Ascending aorta (tissue), 2 donors: ENCODE results near the gene MYH14. TPM values are rescaled to one million over a fixed set of nuclear protein-coding genes. Genes with fewer than 3 reads are reported as not detected.

Source experiments
- DNase-seq, 2 donors: peaks; one replicate each; pipeline ENCODE4 v3.0.0-alpha.2; 2019; ENCODE audit warnings: low spot score in 2 of 2
- H3K27ac ChIP-seq, 2 donors: fragments of 200-600 bp; sonication (generic); one replicate each; pipeline ENCODE4 v1.5.1; 2016 to 2017; ENCODE audit warnings: mild to moderate bottlenecking in 1 of 2
- H3K27me3 ChIP-seq: fragments of 200-600 bp; sonication (generic); one replicate; pipeline ENCODE4 v1.5.1; 2017
- H3K36me3 ChIP-seq, 2 donors: fragments of 200-600 bp; sonication (generic); one replicate each; pipeline ENCODE4 v1.5.1; 2016
- H3K4me1 ChIP-seq, 2 donors: fragments of 200-600 bp; sonication (generic); one replicate each; pipeline ENCODE4 v1.5.1; 2016 to 2017; ENCODE audit warnings: mild to moderate bottlenecking in 1 of 2
- H3K4me3 ChIP-seq, 2 donors: fragments of 200-600 bp; sonication (generic); one replicate each; pipeline ENCODE4 v1.5.1; 2016 to 2017; ENCODE audit warnings: mild to moderate bottlenecking in 1 of 2
- H3K9me3 ChIP-seq, 2 donors: fragments of 200-600 bp; sonication (generic); one replicate each; pipeline ENCODE4 v1.5.1; 2016
- CTCF ChIP-seq, 3 experiments: fragments of 200-600 bp in 2 of 3; fragments of 450-650 bp in 1 of 3; sonication (generic) in 2 of 3; IDR thresholded peaks; one replicate each; pipeline ENCODE4 v1.5.1; 2016 to 2019; ENCODE audit warnings: antibody characterized with exemption in 3 of 3, mild to moderate bottlenecking in 1 of 3, moderate library complexity in 1 of 3
- intact Hi-C: fragments of 100-400 bp; cut with DNase I; formaldehyde crosslinking; loops from one replicate; pipeline ENCODE4 v1.15.1; 2023
- total RNA-seq: library from RNA; depleted of rRNA; stranded (reverse); fragments of >200 nt; gene quantifications from one replicate; pipeline ENCODE4 v1.1.0, GENCODE V29; 2016

Gene MYH14
- total RNA-seq, 1 donor from 2014 or later, result 8.6 TPM

- intact Hi-C loops, result loop anchor here (2.0 to 10.0 kb wide), 2 partner anchors 29 to 309 kb away; partner anchors contain the start of genes ASPDH and JOSD2
- peaks cover 0 to 14% of the 10 kb centered on the region in 2 donors for H3K4me1 ChIP-seq
- no peaks in the 10 kb centered on the region for H3K27me3 ChIP-seq
- no peak overlapping the region for H3K27ac ChIP-seq
- H3K4me3 ChIP-seq, result peak overlapping the region in 1 of 2 donors; percentile 41
- no peaks in the 10 kb centered on the region for H3K36me3 ChIP-seq
- no peak for TF ChIP-seq CTCF (IDR thresholded peaks at IDR 0.05)
- DNase-seq, result no peak
- no peaks in the 10 kb centered on the region for H3K9me3 ChIP-seq
Observed at GRCh38 chr19:50205681-50206138, 2.3 kb downstream of the MYH14 start.

- no peak for TF ChIP-seq CTCF (IDR thresholded peaks at IDR 0.05)
- peaks cover 0 to under 1% of the 10 kb centered on the region in 2 donors for H3K36me3 ChIP-seq
- no peak overlapping the region for H3K27ac ChIP-seq
- no peaks in the 10 kb centered on the region for H3K27me3 ChIP-seq
- no peaks in the 10 kb centered on the region for H3K9me3 ChIP-seq
- H3K4me3 ChIP-seq, result no peak overlapping the region
- peaks cover 0 to 14% of the 10 kb centered on the region in 2 donors for H3K4me1 ChIP-seq
- intact Hi-C loops, result loop anchor here (10.0 kb wide), 1 partner anchor 309 kb away; the partner anchor contains the start of genes ASPDH and JOSD2
- no peak for DNase-seq
Observed at GRCh38 chr19:50206191-50206590, 2.8 kb downstream of the MYH14 start.

GRCh38 chr19:50207730-50208129, 4.3 kb downstream of the MYH14 start:
- Histone ChIP-seq H3K4me1 (peaks cover 0 to 14% of the 10 kb centered on the region in 2 donors), H3K4me3 (no peak overlapping the region), H3K27me3 (no peaks in the 10 kb centered on the region), H3K27ac (no peak overlapping the region), H3K36me3 (peaks cover 0 to 3% of the 10 kb centered on the region in 2 donors), H3K9me3 (no peaks in the 10 kb centered on the region)
- intact Hi-C loops, result loop anchor here (10.0 kb wide), 1 partner anchor 307 kb away; the partner anchor contains the start of genes ASPDH and JOSD2
- no peak for TF ChIP-seq CTCF (IDR thresholded peaks at IDR 0.05)
- no peak for DNase-seq

GRCh38 chr19:50209131-50209530, 5.7 kb downstream of the MYH14 start:
- intact Hi-C loops, result loop anchor here (10.0 kb wide), 1 partner anchor 306 kb away; the partner anchor contains the start of genes ASPDH and JOSD2
- no peak overlapping the region for H3K4me3 ChIP-seq
- DNase-seq, result no peak
- peaks cover 0 to 3% of the 10 kb centered on the region in 2 donors for H3K36me3 ChIP-seq
- TF ChIP-seq CTCF (IDR thresholded peaks at IDR 0.05), result no peak
- no peaks in the 10 kb centered on the region for H3K9me3 ChIP-seq
- H3K27me3 ChIP-seq, result no peaks in the 10 kb centered on the region
- H3K27ac ChIP-seq, result no peak overlapping the region
- peaks cover 0 to 3% of the 10 kb centered on the region in 2 donors for H3K4me1 ChIP-seq

- intact Hi-C loops, result no loop called here
- H3K4me1 ChIP-seq, result peaks cover 0 to under 1% of the 10 kb centered on the region in 2 donors
- no peak overlapping the region for H3K27ac ChIP-seq
- DNase-seq, result no peak
- H3K27me3 ChIP-seq, result no peaks in the 10 kb centered on the region
- H3K9me3 ChIP-seq, result no peaks in the 10 kb centered on the region
- TF ChIP-seq CTCF (IDR thresholded peaks at IDR 0.05), result no peak
- H3K36me3 ChIP-seq, result peaks cover 0 to 3% of the 10 kb centered on the region in 2 donors
- H3K4me3 ChIP-seq, result no peak overlapping the region
Observed at GRCh38 chr19:50210425-50210824, 7.0 kb downstream of the MYH14 start.
